NCI-H82 (cell line): ENCODE results near the gene SCN1A.

Experiments used
- DNase-seq: peaks from one replicate; lab custom pipeline; 2025; lab: John Stamatoyannopoulos, UW

SCN1A gene

GRCh38 chr2:166081852-166082251, 46.0 kb downstream of the SCN1A start:
- peak; percentile 21 for DNase-seq

- peak; percentile 94 for DNase-seq
Measured at GRCh38 chr2:166081131-166081632, 46.6 kb downstream of the SCN1A start.

GRCh38 chr2:166074430-166074829, 53.4 kb downstream of the SCN1A start:
- no peak for DNase-seq

- no peak for DNase-seq
Measured at GRCh38 chr2:166074011-166074410, 53.8 kb downstream of the SCN1A start.

- no peak for DNase-seq
Measured at GRCh38 chr2:166070231-166070630, 57.6 kb downstream of the SCN1A start.

GRCh38 chr2:166068981-166069380, 58.8 kb downstream of the SCN1A start:
- DNase-seq, result no peak

- no peak for DNase-seq
Measured at GRCh38 chr2:166067229-166067628, 60.6 kb downstream of the SCN1A start.

- DNase-seq, result no peak
Measured at GRCh38 chr2:166060191-166060590, 67.6 kb downstream of the SCN1A start.

GRCh38 chr2:166057370-166058164, 70.3 kb downstream of the SCN1A start:
- peak; percentile 56 for DNase-seq

- DNase-seq, result no peak
Measured at GRCh38 chr2:166044853-166045483, 82.9 kb downstream of the SCN1A start.

- no peak for DNase-seq
Measured at GRCh38 chr2:166042768-166043390, 84.9 kb downstream of the SCN1A start.

GRCh38 chr2:166042356-166042755, 85.5 kb downstream of the SCN1A start:
- DNase-seq, result no peak

- DNase-seq, result no peak
Measured at GRCh38 chr2:166041613-166042012, 86.2 kb downstream of the SCN1A start.

GRCh38 chr2:166032361-166032760, 95.5 kb downstream of the SCN1A start:
- no peak for DNase-seq

- no peak for DNase-seq
Measured at GRCh38 chr2:166031054-166031453, 96.8 kb downstream of the SCN1A start.

- no peak for DNase-seq
Measured at GRCh38 chr2:166025313-166025712, 102.5 kb downstream of the SCN1A start.

- DNase-seq, result no peak
Measured at GRCh38 chr2:166017208-166017607, 110.6 kb downstream of the SCN1A start.

- no peak for DNase-seq
Measured at GRCh38 chr2:166013878-166014277, 113.9 kb downstream of the SCN1A start.

- no peak for DNase-seq
Measured at GRCh38 chr2:166011660-166012059, 116.2 kb downstream of the SCN1A start.

- peak; percentile 85 for DNase-seq
Measured at GRCh38 chr2:166000401-166000800, 127.4 kb downstream of the SCN1A start.

- no peak for DNase-seq
Measured at GRCh38 chr2:165990846-165991245, 137.0 kb downstream of the SCN1A start.

GRCh38 chr2:165989851-165990250, 138.0 kb downstream of the SCN1A start:
- no peak for DNase-seq

- no peak for DNase-seq
Measured at GRCh38 chr2:165985120-165985519, 142.7 kb downstream of the SCN1A start.
